ENCODE results near the gene NOA1.

DNA sequence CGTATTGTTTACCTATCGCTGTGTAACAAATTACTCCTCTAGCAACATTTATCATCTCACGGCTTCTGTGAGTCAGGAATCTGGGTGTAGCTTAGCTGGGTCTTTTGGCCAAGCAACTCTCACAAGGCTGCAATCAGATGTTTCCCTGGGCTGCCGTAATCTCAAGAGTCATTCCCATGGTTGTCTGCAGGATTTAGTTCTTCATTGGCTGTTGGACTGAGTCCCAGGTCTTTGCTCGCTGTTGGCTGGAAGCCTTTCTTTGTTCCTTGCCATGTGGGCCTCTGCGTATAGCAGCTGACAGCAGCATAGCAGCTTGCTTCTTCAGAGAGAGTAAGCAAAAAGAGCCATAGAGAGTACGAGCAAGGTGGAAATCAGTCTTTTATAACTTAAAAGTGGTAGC lies 18.1 kb upstream of the NOA1 start:
- no peak for TF ChIP-seq EZH2 (IDR thresholded peaks at IDR 0.05)
- TF ChIP-seq CTCF (IDR thresholded peaks at IDR 0.05): no peak
- no peak for TF ChIP-seq EZH2phosphoT487 (IDR thresholded peaks at IDR 0.05)
